Endothelial cell (in vitro differentiated cells): ENCODE results near the gene PACS2. TPM values are rescaled to one million over a fixed set of nuclear protein-coding genes. Genes with fewer than 3 reads are reported as not detected.
A peak's percentile ranks its signal among the peaks of the same experiment; 100 is the strongest.

Experiments used
- DNase-seq: peaks from one replicate; pipeline ENCODE4 v3.0.0; 2021; ENCODE audit warnings: low spot score
- H3K27ac Mint-ChIP-seq: one replicate; pipeline ENCODE4 v1.8.0; 2021; ENCODE audit warnings: mixed read lengths, inconsistent platforms; ENCODE audit not compliant: unreplicated experiment
- H3K27me3 Mint-ChIP-seq: one replicate; pipeline ENCODE4 v1.8.0; 2021; ENCODE audit warnings: mild to moderate bottlenecking, moderate library complexity, mixed read lengths, inconsistent platforms; ENCODE audit not compliant: unreplicated experiment
- H3K36me3 Mint-ChIP-seq: one replicate; pipeline ENCODE4 v1.8.0; 2021; ENCODE audit warnings: mild to moderate bottlenecking, low read depth, mixed read lengths, inconsistent platforms; ENCODE audit not compliant: unreplicated experiment
- H3K4me1 Mint-ChIP-seq: one replicate; pipeline ENCODE4 v1.8.0; 2021; ENCODE audit warnings: mild to moderate bottlenecking, mixed read lengths, inconsistent platforms; ENCODE audit not compliant: unreplicated experiment
- H3K4me3 Mint-ChIP-seq: one replicate; pipeline ENCODE4 v1.8.0; 2021; ENCODE audit warnings: mild to moderate bottlenecking, mixed read lengths, inconsistent platforms; ENCODE audit not compliant: unreplicated experiment
- H3K9me3 Mint-ChIP-seq: one replicate; pipeline ENCODE4 v1.8.0; 2021; ENCODE audit warnings: mixed read lengths, inconsistent platforms; ENCODE audit not compliant: unreplicated experiment
- CTCF ChIP-seq: fragments of 200-600 bp; sonication (generic); IDR thresholded peaks from one replicate; pipeline ENCODE4 v1.5.0; 2021; ENCODE audit warnings: antibody characterized with exemption; ENCODE audit not compliant: unreplicated experiment
- total RNA-seq: library from RNA; stranded (reverse); fragmentation: NEBNext Ultra II Directional; extraction: Animal tissue kit (Norgen Biotek cat#: 25700); gene quantifications from one replicate; pipeline ENCODE4 v1.2.1, GENCODE V29; 2021; ENCODE audit not compliant: unreplicated experiment

The PACS2 gene
- total RNA-seq, 1 donor from 2014 or later = 113 TPM

DNA sequence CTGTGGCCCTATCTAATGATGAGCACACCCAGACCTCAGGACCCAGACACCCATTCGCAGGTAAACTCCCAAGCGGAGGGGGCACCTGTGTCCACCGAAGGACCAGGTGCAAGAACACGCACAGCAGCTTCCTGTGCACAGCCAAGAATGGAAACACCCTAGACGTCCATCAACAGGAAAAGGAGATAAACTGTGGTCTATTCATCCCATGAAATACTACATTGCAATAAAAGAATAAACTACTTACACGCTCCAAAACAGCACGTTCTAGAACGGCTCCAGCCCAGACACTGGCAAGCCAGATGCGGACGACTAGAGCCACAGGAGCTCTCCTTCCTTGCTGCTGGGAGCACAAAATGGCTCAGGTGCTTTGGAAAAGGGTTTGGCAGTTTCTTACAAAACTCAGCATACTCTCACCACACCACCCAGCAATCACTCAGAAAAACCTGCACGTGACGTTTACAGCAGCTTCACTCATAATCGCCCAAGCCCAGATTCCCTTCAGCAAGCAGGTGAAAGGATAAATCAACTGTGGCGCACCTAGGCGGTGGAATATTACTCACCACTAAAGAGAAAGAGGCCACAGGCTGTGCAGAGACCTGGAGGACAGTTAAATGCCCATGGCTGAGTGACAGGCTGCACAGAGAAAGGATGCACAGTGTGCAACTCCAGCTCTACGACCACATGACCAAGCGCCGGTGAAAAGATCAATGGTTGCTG is 34.7 kb upstream of the PACS2 start:
- Mint-ChIP-seq H3K27me3 (no peaks in the 10 kb centered on the region), H3K4me3 (no peak overlapping the region), H3K9me3 (no peaks in the 10 kb centered on the region), H3K36me3 (peaks cover 6% of the 10 kb centered on the region), H3K4me1 (peaks cover 28% of the 10 kb centered on the region), H3K27ac (no peak overlapping the region)
- no peak for TF ChIP-seq CTCF
- DNase-seq = no peak

GRCh38 chr14:105280525-105280924 is 34.0 kb upstream of the PACS2 start:
- no peaks in the 10 kb centered on the region for H3K27me3 Mint-ChIP-seq
- TF ChIP-seq CTCF = no peak
- H3K27ac Mint-ChIP-seq = no peak overlapping the region
- H3K4me3 Mint-ChIP-seq = no peak overlapping the region
- no peaks in the 10 kb centered on the region for H3K9me3 Mint-ChIP-seq
- no peak for DNase-seq
- H3K36me3 Mint-ChIP-seq = peaks cover 10% of the 10 kb centered on the region
- peaks cover 30% of the 10 kb centered on the region for H3K4me1 Mint-ChIP-seq

DNA sequence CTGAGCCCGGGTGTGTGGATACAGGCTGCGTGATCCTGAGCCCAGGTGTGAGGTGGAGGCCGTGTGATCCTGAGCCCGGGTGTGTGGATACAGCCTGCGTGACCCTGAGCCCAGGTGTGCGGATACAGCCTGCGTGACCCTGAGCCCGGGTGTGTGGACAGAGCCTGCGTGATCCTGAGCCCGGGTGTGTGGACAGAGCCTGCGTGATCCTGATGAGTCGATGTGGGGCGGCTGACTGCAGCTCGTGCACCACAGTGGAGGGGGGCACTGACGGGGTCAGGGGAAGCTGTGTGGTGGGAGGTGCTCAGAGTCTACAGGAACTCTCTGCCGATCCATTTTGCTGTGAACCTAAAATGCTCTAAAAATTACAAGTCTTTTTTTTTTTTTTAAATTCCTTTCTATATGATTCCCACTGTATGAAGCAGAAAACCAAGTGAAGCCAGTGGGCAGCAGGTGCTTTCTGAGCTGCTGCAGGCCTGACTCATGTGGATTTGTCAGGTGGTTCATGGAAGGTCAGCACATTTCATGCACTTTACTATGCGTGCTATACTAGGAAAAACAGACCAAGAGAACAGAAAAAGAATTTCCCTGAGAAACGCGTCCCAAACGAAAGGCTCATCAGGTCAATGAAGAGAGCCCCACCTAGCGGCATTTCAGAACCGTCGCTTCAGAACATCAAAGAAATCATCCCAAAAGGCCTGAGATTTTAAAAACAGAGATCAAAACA is 33.0 kb upstream of the PACS2 start:
- DNase-seq = peak; percentile 41

DNA sequence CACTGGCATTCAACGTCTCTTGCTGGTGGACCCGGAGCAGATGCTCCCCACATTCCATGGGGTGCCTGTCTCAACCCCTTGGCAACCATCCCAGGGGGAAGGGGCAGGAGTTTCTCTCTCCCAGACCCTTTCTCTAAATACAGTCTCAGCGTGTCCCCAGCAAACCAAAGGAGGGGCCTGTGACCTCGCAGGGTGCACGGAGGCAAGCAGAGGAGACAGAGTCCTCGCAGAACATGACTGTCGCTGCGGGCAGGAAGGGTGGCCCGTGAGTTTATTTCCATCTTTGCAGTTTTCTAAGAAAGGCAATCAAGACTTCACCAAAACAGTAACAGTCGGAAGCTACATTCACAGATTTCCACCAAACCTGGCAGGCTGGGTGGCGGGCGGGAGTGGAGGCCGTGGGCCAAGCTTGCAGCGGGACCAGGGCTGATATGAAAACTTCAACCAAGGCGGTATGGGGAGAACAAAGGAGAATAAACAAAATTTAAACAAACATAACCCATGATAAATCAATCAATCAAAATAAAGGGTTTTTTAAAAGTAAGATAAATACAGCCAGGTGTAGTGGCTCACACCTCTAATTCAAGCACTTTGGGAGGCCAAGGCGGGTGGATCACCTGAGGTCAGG is 32.3 kb upstream of the PACS2 start:
- no peaks in the 10 kb centered on the region for H3K27me3 Mint-ChIP-seq
- H3K36me3 Mint-ChIP-seq = peaks cover 13% of the 10 kb centered on the region
- no peaks in the 10 kb centered on the region for H3K9me3 Mint-ChIP-seq
- no peak for DNase-seq
- H3K27ac Mint-ChIP-seq = no peak overlapping the region
- peaks cover 30% of the 10 kb centered on the region for H3K4me1 Mint-ChIP-seq
- TF ChIP-seq CTCF = no peak
- H3K4me3 Mint-ChIP-seq = peak overlapping the region; percentile 48

More for the DNA sequence above, 33.0 kb upstream of the PACS2 start:
- H3K9me3 Mint-ChIP-seq = no peaks in the 10 kb centered on the region
- peak overlapping the region; percentile 48 for H3K4me3 Mint-ChIP-seq
- H3K27ac Mint-ChIP-seq = peak overlapping the region; percentile 19
- peaks cover 13% of the 10 kb centered on the region for H3K36me3 Mint-ChIP-seq
- H3K27me3 Mint-ChIP-seq = no peaks in the 10 kb centered on the region
- no peak for TF ChIP-seq CTCF
- peaks cover 30% of the 10 kb centered on the region for H3K4me1 Mint-ChIP-seq
